ENCODE measurements around the gene PYGM.
A peak's percentile ranks its signal among the peaks of the same experiment; 100 is the strongest.

Gene PYGM

GRCh38 chr11:64789331-64790204, 29.8 kb upstream of the PYGM start:
- Histone ChIP-seq H3K4me1 (ENCODE audit: control insufficient read depth, insufficient read depth, low read length) (peaks cover 4% of the 10 kb centered on the region), H3K9me3 (ENCODE audit: control insufficient read depth, low read length) (no peaks in the 10 kb centered on the region)

GRCh38 chr11:64788321-64789215, 28.8 kb upstream of the PYGM start:
- H3K36me3 ChIP-seq (ENCODE audit: control insufficient read depth, insufficient read depth, low read length, severe bottlenecking), result no peaks in the 10 kb centered on the region

More at GRCh38 chr11:64789331-64790204, 29.8 kb upstream of the PYGM start:
- H3K36me3 ChIP-seq (ENCODE audit: control insufficient read depth, insufficient read depth, low read length, severe bottlenecking), result no peaks in the 10 kb centered on the region
- no peak overlapping the region for H3K9ac ChIP-seq (ENCODE audit: low read length)
- no peak overlapping the region for H3K4me3 ChIP-seq (ENCODE audit: low read length)
- H3K27me3 ChIP-seq (replicated peaks; ENCODE audit: control insufficient read depth, insufficient read depth, low read length), result no peaks in the 10 kb centered on the region
- no peak for DNase-seq (ENCODE audit: low read depth)

GRCh38 chr11:64787526-64788320, 27.9 kb upstream of the PYGM start:
- no peak overlapping the region for H3K4me3 ChIP-seq (ENCODE audit: low read length)
- no peaks in the 10 kb centered on the region for H3K27me3 ChIP-seq (replicated peaks; ENCODE audit: control insufficient read depth, insufficient read depth, low read length)
- H3K9me3 ChIP-seq (ENCODE audit: control insufficient read depth, low read length), result no peaks in the 10 kb centered on the region
- H3K9ac ChIP-seq (ENCODE audit: low read length), result no peak overlapping the region
- H3K36me3 ChIP-seq (ENCODE audit: control insufficient read depth, insufficient read depth, low read length, severe bottlenecking), result no peaks in the 10 kb centered on the region
- peaks cover 4% of the 10 kb centered on the region for H3K4me1 ChIP-seq (ENCODE audit: control insufficient read depth, insufficient read depth, low read length)
- peak; percentile 64 for DNase-seq (ENCODE audit: low read depth)

More at GRCh38 chr11:64788321-64789215, 28.8 kb upstream of the PYGM start:
- no peaks in the 10 kb centered on the region for H3K27me3 ChIP-seq (replicated peaks; ENCODE audit: control insufficient read depth, insufficient read depth, low read length)
- no peak for DNase-seq (ENCODE audit: low read depth)
- H3K4me1 ChIP-seq (ENCODE audit: control insufficient read depth, insufficient read depth, low read length), result peaks cover 4% of the 10 kb centered on the region
- no peak overlapping the region for H3K9ac ChIP-seq (ENCODE audit: low read length)
- H3K9me3 ChIP-seq (ENCODE audit: control insufficient read depth, low read length), result no peaks in the 10 kb centered on the region
- no peak overlapping the region for H3K4me3 ChIP-seq (ENCODE audit: low read length)

- Histone ChIP-seq H3K27me3 (replicated peaks; ENCODE audit: control insufficient read depth, insufficient read depth, low read length) (no peaks in the 10 kb centered on the region), H3K9ac (ENCODE audit: low read length) (peak overlapping the region; percentile 2), H3K9me3 (ENCODE audit: control insufficient read depth, low read length) (no peaks in the 10 kb centered on the region), H3K4me3 (ENCODE audit: low read length) (no peak overlapping the region), H3K36me3 (ENCODE audit: control insufficient read depth, insufficient read depth, low read length, severe bottlenecking) (no peaks in the 10 kb centered on the region), H3K4me1 (ENCODE audit: control insufficient read depth, insufficient read depth, low read length) (peaks cover 4% of the 10 kb centered on the region)
- no peak for DNase-seq (ENCODE audit: low read depth)
These were observed 26.5 kb upstream of the PYGM start for GRCh38 chr11:64786308-64786707.

GRCh38 chr11:64784813-64785581, 25.2 kb upstream of the PYGM start:
- Histone ChIP-seq H3K4me1 (ENCODE audit: control insufficient read depth, insufficient read depth, low read length) (peaks cover 4% of the 10 kb centered on the region), H3K27me3 (replicated peaks; ENCODE audit: control insufficient read depth, insufficient read depth, low read length) (no peaks in the 10 kb centered on the region), H3K9ac (ENCODE audit: low read length) (no peak overlapping the region), H3K4me3 (ENCODE audit: low read length) (no peak overlapping the region), H3K9me3 (ENCODE audit: control insufficient read depth, low read length) (no peaks in the 10 kb centered on the region), H3K36me3 (ENCODE audit: control insufficient read depth, insufficient read depth, low read length, severe bottlenecking) (no peaks in the 10 kb centered on the region)
- no peak for DNase-seq (ENCODE audit: low read depth)

GRCh38 chr11:64778473-64779298, 18.9 kb upstream of the PYGM start, which contains the start of gene SF1:
TSS of gene SF1 (minus strand) at chr11:64778542. CDS start at chr11:64778392, 150 bp downstream.
- peak within 1 kb of the TSS; percentile 84 for H3K4me3 ChIP-seq (ENCODE audit: low read length)
- peaks cover 30% of the 10 kb centered on the region for H3K36me3 ChIP-seq (ENCODE audit: control insufficient read depth, insufficient read depth, low read length, severe bottlenecking)

GRCh38 chr11:64778223-64778472, 18.4 kb upstream of the PYGM start:
- no peaks in the 10 kb centered on the region for H3K27me3 ChIP-seq (replicated peaks; ENCODE audit: control insufficient read depth, insufficient read depth, low read length)
- no peak for DNase-seq (ENCODE audit: low read depth)
- peaks cover 36% of the 10 kb centered on the region for H3K36me3 ChIP-seq (ENCODE audit: control insufficient read depth, insufficient read depth, low read length, severe bottlenecking)
- peaks cover 19% of the 10 kb centered on the region for H3K4me1 ChIP-seq (ENCODE audit: control insufficient read depth, insufficient read depth, low read length)
- peak overlapping the region; percentile 89 for H3K9ac ChIP-seq (ENCODE audit: low read length)
- peak overlapping the region; percentile 84 for H3K4me3 ChIP-seq (ENCODE audit: low read length)
- H3K9me3 ChIP-seq (ENCODE audit: control insufficient read depth, low read length), result no peaks in the 10 kb centered on the region

More at GRCh38 chr11:64778473-64779298, 18.9 kb upstream of the PYGM start, which contains the start of gene SF1:
- peaks cover 19% of the 10 kb centered on the region for H3K4me1 ChIP-seq (ENCODE audit: control insufficient read depth, insufficient read depth, low read length)
- no peaks in the 10 kb centered on the region for H3K27me3 ChIP-seq (replicated peaks; ENCODE audit: control insufficient read depth, insufficient read depth, low read length)
- H3K9ac ChIP-seq (ENCODE audit: low read length), result peak within 1 kb of the TSS; percentile 89
- DNase-seq (ENCODE audit: low read depth), result peak; percentile 100
- H3K9me3 ChIP-seq (ENCODE audit: control insufficient read depth, low read length), result no peaks in the 10 kb centered on the region

GRCh38 chr11:64777449-64778222, 17.9 kb upstream of the PYGM start:
- no peaks in the 10 kb centered on the region for H3K27me3 ChIP-seq (replicated peaks; ENCODE audit: control insufficient read depth, insufficient read depth, low read length)
- H3K4me1 ChIP-seq (ENCODE audit: control insufficient read depth, insufficient read depth, low read length), result peaks cover 22% of the 10 kb centered on the region
- peak overlapping the region; percentile 84 for H3K4me3 ChIP-seq (ENCODE audit: low read length)
- H3K36me3 ChIP-seq (ENCODE audit: control insufficient read depth, insufficient read depth, low read length, severe bottlenecking), result peaks cover 41% of the 10 kb centered on the region
- DNase-seq (ENCODE audit: low read depth), result peak; percentile 96
- peak overlapping the region; percentile 89 for H3K9ac ChIP-seq (ENCODE audit: low read length)
- H3K9me3 ChIP-seq (ENCODE audit: control insufficient read depth, low read length), result no peaks in the 10 kb centered on the region

GRCh38 chr11:64776875-64777274, 17.1 kb upstream of the PYGM start:
- H3K9me3 ChIP-seq (ENCODE audit: control insufficient read depth, low read length), result no peaks in the 10 kb centered on the region
- peak overlapping the region; percentile 81 for H3K9ac ChIP-seq (ENCODE audit: low read length)
- peaks cover 48% of the 10 kb centered on the region for H3K36me3 ChIP-seq (ENCODE audit: control insufficient read depth, insufficient read depth, low read length, severe bottlenecking)
- H3K27me3 ChIP-seq (replicated peaks; ENCODE audit: control insufficient read depth, insufficient read depth, low read length), result no peaks in the 10 kb centered on the region
- H3K4me3 ChIP-seq (ENCODE audit: low read length), result peak overlapping the region; percentile 84
- no peak for DNase-seq (ENCODE audit: low read depth)
- H3K4me1 ChIP-seq (ENCODE audit: control insufficient read depth, insufficient read depth, low read length), result peaks cover 24% of the 10 kb centered on the region

All from adipocyte (in vitro differentiated cells).